ENCODE data around the gene CSRP2. TPM values are rescaled to one million over a fixed set of nuclear protein-coding genes. Genes with fewer than 3 reads are reported as not detected.

Gene CSRP2
- total and polyA plus RNA-seq, 2 of the 8 experiments (the other 6 are each of a cell fraction or from before 2014, with no cell fraction given) = 149 to 227 TPM

- TF ChIP-seq CHD7 (IDR thresholded peaks at IDR 0.05; ENCODE audit: insufficient replicate concordance, low read length) (no peak), CEBPB (IDR thresholded peaks at IDR 0.05; ENCODE audit: low read depth, low read length) (no peak), JUN (IDR thresholded peaks at IDR 0.05; ENCODE audit: low read depth, low read length) (no peak), SUZ12 (IDR thresholded peaks at IDR 0.05; ENCODE audit: low read length) (no peak)
These were observed 36.7 kb upstream of the CSRP2 start (continued) for GRCh38 chr12:76915361-76916169.

All from H1 (cell line).